T-helper 2 cell treated with Interferon-gamma antibody and Interleukin-4, amounts not matched to agents 5 μg/mL and 100 μg/mL, for 36 hours (primary cell): ENCODE data around the gene NMD3.

Experiments
- DNase-seq: peaks from one replicate; pipeline ENCODE4 v3.0.0; 2021; ENCODE audit warnings: low spot score
- H3K27ac Mint-ChIP-seq: one replicate; pipeline ENCODE4 v1.8.0; 2021; ENCODE audit warnings: mild to moderate bottlenecking, mixed read lengths
- H3K27me3 Mint-ChIP-seq: one replicate; pipeline ENCODE4 v1.8.0; 2021; ENCODE audit warnings: low read depth, mixed read lengths
- H3K36me3 Mint-ChIP-seq: one replicate; pipeline ENCODE4 v1.8.0; 2021; ENCODE audit warnings: low read depth, mixed read lengths
- H3K4me1 Mint-ChIP-seq: one replicate; pipeline ENCODE4 v1.8.0; 2021; ENCODE audit warnings: low read depth, mixed read lengths
- H3K4me3 Mint-ChIP-seq: one replicate; pipeline ENCODE4 v1.8.0; 2022; ENCODE audit warnings: mild to moderate bottlenecking, moderate library complexity, mixed read lengths
- H3K9me3 Mint-ChIP-seq: one replicate; pipeline ENCODE4 v1.8.0; 2021; ENCODE audit warnings: mixed read lengths

NMD3 gene

GRCh38 chr3:161251716-161252115 lies 30.6 kb downstream of the NMD3 start:
- no peaks in the 10 kb centered on the region for H3K9me3 Mint-ChIP-seq
- peaks cover 42% of the 10 kb centered on the region for H3K36me3 Mint-ChIP-seq
- no peak overlapping the region for H3K4me3 Mint-ChIP-seq
- no peaks in the 10 kb centered on the region for H3K27me3 Mint-ChIP-seq
- no peak overlapping the region for H3K27ac Mint-ChIP-seq
- DNase-seq = no peak
- no peaks in the 10 kb centered on the region for H3K4me1 Mint-ChIP-seq

GRCh38 chr3:161252143-161252542 lies 31.0 kb downstream of the NMD3 start:
- no peak for DNase-seq
- no peaks in the 10 kb centered on the region for H3K4me1 Mint-ChIP-seq

GRCh38 chr3:161253711-161254110 lies 32.6 kb downstream of the NMD3 start:
- no peak for DNase-seq
- peaks cover 40% of the 10 kb centered on the region for H3K36me3 Mint-ChIP-seq
- no peaks in the 10 kb centered on the region for H3K4me1 Mint-ChIP-seq
- H3K27me3 Mint-ChIP-seq = no peaks in the 10 kb centered on the region
- no peak overlapping the region for H3K27ac Mint-ChIP-seq
- H3K4me3 Mint-ChIP-seq = no peak overlapping the region
- H3K9me3 Mint-ChIP-seq = no peaks in the 10 kb centered on the region

More at GRCh38 chr3:161252143-161252542, 31.0 kb downstream of the NMD3 start:
- Mint-ChIP-seq H3K36me3 (peaks cover 38% of the 10 kb centered on the region), H3K27me3 (no peaks in the 10 kb centered on the region), H3K27ac (no peak overlapping the region), H3K4me3 (no peak overlapping the region), H3K9me3 (no peaks in the 10 kb centered on the region)

GRCh38 chr3:161254861-161255260 lies 33.8 kb downstream of the NMD3 start:
- H3K4me1 Mint-ChIP-seq = no peaks in the 10 kb centered on the region
- no peaks in the 10 kb centered on the region for H3K27me3 Mint-ChIP-seq
- no peak for DNase-seq
- H3K9me3 Mint-ChIP-seq = no peaks in the 10 kb centered on the region
- H3K36me3 Mint-ChIP-seq = peaks cover 36% of the 10 kb centered on the region
- H3K4me3 Mint-ChIP-seq = no peak overlapping the region
- no peak overlapping the region for H3K27ac Mint-ChIP-seq

GRCh38 chr3:161263057-161263456 lies 41.9 kb downstream of the NMD3 start:
- Mint-ChIP-seq H3K4me3 (no peak overlapping the region), H3K27me3 (no peaks in the 10 kb centered on the region), H3K27ac (no peak overlapping the region), H3K9me3 (peaks cover 17% of the 10 kb centered on the region), H3K36me3 (peaks cover 31% of the 10 kb centered on the region), H3K4me1 (no peaks in the 10 kb centered on the region)
- DNase-seq = no peak

DNA sequence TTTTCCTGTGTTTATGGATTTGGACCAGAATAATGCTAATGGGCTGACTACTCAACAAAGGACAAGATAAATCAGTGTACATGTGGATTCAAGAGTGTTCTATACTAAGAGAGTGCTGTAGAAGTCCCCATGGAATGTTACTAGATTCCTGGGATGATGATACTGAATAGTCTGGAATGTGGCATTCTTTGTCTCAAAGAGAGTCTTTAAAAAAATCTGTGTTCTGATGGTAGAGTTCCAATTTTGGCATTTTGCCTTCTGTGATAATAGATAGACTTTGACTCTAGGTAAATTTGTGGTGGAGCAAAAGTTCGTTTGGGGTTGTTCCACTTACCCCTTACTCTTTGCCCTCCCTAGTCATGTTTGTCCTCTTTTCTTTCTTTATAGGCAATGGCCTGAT lies 43.7 kb downstream of the NMD3 start:
- H3K27me3 Mint-ChIP-seq = no peaks in the 10 kb centered on the region
- H3K9me3 Mint-ChIP-seq = peaks cover 17% of the 10 kb centered on the region
- no peak for DNase-seq
- H3K4me3 Mint-ChIP-seq = no peak overlapping the region
- no peaks in the 10 kb centered on the region for H3K4me1 Mint-ChIP-seq
- no peak overlapping the region for H3K27ac Mint-ChIP-seq
- H3K36me3 Mint-ChIP-seq = peaks cover 27% of the 10 kb centered on the region

DNA sequence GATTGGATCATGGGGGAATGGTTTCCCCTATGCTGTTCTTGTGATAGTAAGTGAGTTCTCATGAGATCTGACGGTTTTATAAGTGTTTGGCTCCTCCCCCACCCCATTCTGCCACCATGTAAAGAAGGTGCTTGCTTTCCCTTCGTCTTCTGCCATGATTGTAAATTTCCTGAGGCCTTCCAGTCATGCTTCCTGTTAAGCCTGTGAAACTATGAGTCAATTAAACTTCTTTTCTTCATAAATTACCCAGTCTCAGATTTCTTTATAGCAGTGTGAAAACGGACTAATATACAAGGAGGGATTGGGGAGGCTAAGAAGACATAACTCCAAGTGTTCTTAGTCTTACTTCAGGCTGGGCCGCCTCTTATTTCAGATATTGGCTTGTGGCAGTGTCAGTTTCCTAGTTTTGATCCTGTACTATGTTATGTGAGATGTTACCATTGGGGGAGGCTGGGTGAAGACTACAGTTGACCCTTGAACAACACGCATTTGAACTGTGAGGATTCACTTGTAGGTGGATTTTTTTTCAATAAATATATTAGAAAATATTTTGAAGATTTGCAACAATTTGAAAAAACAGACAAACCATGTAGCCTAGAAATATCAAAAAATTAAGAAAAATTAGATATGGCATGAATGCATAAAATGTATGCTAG lies 44.9 kb downstream of the NMD3 start:
- H3K4me3 Mint-ChIP-seq = no peak overlapping the region
- no peak overlapping the region for H3K27ac Mint-ChIP-seq
- peaks cover 7% of the 10 kb centered on the region for H3K9me3 Mint-ChIP-seq
- no peak for DNase-seq
- H3K36me3 Mint-ChIP-seq = peaks cover 23% of the 10 kb centered on the region
- H3K27me3 Mint-ChIP-seq = no peaks in the 10 kb centered on the region
- no peaks in the 10 kb centered on the region for H3K4me1 Mint-ChIP-seq

- peaks cover 6% of the 10 kb centered on the region for H3K9me3 Mint-ChIP-seq
- no peak for DNase-seq
- no peak overlapping the region for H3K4me3 Mint-ChIP-seq
- no peaks in the 10 kb centered on the region for H3K27me3 Mint-ChIP-seq
- no peak overlapping the region for H3K27ac Mint-ChIP-seq
- H3K4me1 Mint-ChIP-seq = no peaks in the 10 kb centered on the region
- peaks cover 21% of the 10 kb centered on the region for H3K36me3 Mint-ChIP-seq
Measured at GRCh38 chr3:161266731-161267150, 45.6 kb downstream of the NMD3 start.

DNA sequence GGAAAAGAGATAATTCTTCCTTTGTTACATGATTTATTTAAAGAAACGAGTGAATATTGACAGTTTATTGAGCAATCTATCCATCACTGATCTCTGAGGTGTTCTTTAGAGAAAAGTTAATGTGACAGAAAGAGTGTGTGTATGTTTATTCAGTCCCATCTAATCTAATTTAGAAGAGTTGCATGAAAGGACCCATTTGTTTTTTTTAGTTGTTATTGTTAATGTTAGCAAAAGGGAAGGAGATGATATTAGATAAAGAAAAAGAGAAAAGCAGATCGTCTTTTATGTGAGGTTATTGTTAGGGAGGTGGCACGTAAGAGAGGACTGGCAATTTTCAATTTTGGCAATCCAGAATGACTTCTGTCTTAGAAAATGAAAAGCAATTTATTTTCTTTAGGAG lies 46.5 kb downstream of the NMD3 start:
- no peak overlapping the region for H3K27ac Mint-ChIP-seq
- no peaks in the 10 kb centered on the region for H3K4me1 Mint-ChIP-seq

GRCh38 chr3:161268601-161269000 lies 47.5 kb downstream of the NMD3 start:
- Mint-ChIP-seq H3K36me3 (peaks cover 12% of the 10 kb centered on the region), H3K27ac (no peak overlapping the region), H3K27me3 (no peaks in the 10 kb centered on the region), H3K4me1 (no peaks in the 10 kb centered on the region), H3K4me3 (no peak overlapping the region), H3K9me3 (peaks cover 6% of the 10 kb centered on the region)
- DNase-seq = no peak

More for the DNA sequence above, 46.5 kb downstream of the NMD3 start:
- H3K27me3 Mint-ChIP-seq = no peaks in the 10 kb centered on the region
- peaks cover 15% of the 10 kb centered on the region for H3K36me3 Mint-ChIP-seq
- peaks cover 6% of the 10 kb centered on the region for H3K9me3 Mint-ChIP-seq
- H3K4me3 Mint-ChIP-seq = no peak overlapping the region
- no peak for DNase-seq

GRCh38 chr3:161270991-161271390 lies 49.9 kb downstream of the NMD3 start:
- no peaks in the 10 kb centered on the region for H3K27me3 Mint-ChIP-seq
- no peaks in the 10 kb centered on the region for H3K4me1 Mint-ChIP-seq
- no peak overlapping the region for H3K4me3 Mint-ChIP-seq
- no peak for DNase-seq
- H3K27ac Mint-ChIP-seq = no peak overlapping the region
- no peaks in the 10 kb centered on the region for H3K36me3 Mint-ChIP-seq
- no peaks in the 10 kb centered on the region for H3K9me3 Mint-ChIP-seq

GRCh38 chr3:161271646-161272045 lies 50.5 kb downstream of the NMD3 start:
- Mint-ChIP-seq H3K27me3 (no peaks in the 10 kb centered on the region), H3K9me3 (no peaks in the 10 kb centered on the region), H3K4me1 (no peaks in the 10 kb centered on the region)

GRCh38 chr3:161272524-161272923 lies 51.4 kb downstream of the NMD3 start:
- no peaks in the 10 kb centered on the region for H3K36me3 Mint-ChIP-seq

More at GRCh38 chr3:161271646-161272045, 50.5 kb downstream of the NMD3 start:
- Mint-ChIP-seq H3K4me3 (no peak overlapping the region), H3K27ac (no peak overlapping the region), H3K36me3 (no peaks in the 10 kb centered on the region)
- no peak for DNase-seq

GRCh38 chr3:161273589-161274218 lies 52.6 kb downstream of the NMD3 start:
- Mint-ChIP-seq H3K27ac (no peak overlapping the region), H3K4me1 (no peaks in the 10 kb centered on the region), H3K4me3 (no peak overlapping the region), H3K9me3 (peaks cover 5% of the 10 kb centered on the region), H3K36me3 (no peaks in the 10 kb centered on the region), H3K27me3 (no peaks in the 10 kb centered on the region)
- no peak for DNase-seq

More at GRCh38 chr3:161272524-161272923, 51.4 kb downstream of the NMD3 start:
- no peak overlapping the region for H3K27ac Mint-ChIP-seq
- DNase-seq = no peak
- no peaks in the 10 kb centered on the region for H3K27me3 Mint-ChIP-seq
- no peaks in the 10 kb centered on the region for H3K9me3 Mint-ChIP-seq
- no peak overlapping the region for H3K4me3 Mint-ChIP-seq
- H3K4me1 Mint-ChIP-seq = no peaks in the 10 kb centered on the region
